Endothelial cell of umbilical vein (primary cell): Measurements from ENCODE around the gene MTG2. TPM values are rescaled to one million over a fixed set of nuclear protein-coding genes. Genes with fewer than 3 reads are reported as not detected.

Source experiments
- BruUV-seq: library from RNA; stranded (reverse); fragments of 400-500 nt; replicated peaks from 2 replicates; lab custom pipeline; 2021; lab: Mats Ljungman, UMichigan
- CTCF ChIA-PET: fragments of 300-600, 350-600 bp; sonication (Branson Sonifier 250); formaldehyde crosslinking; loops from one replicate; lab custom pipeline; 2021; ENCODE audit warnings: antibody characterized with exemption, inconsistent platforms; lab: Charles Lee
- POLR2A ChIA-PET: fragments of 300-600, 350-600 bp; sonication (Branson Sonifier 250); formaldehyde crosslinking; loops from one replicate; lab custom pipeline; 2021; ENCODE audit warnings: antibody characterized with exemption, inconsistent platforms; lab: Charles Lee
- DNase-seq: peaks from one replicate; pipeline ENCODE4 v3.0.0-alpha.2; 2011; ENCODE audit warnings: low read depth, low spot score
- FAIRE-seq: peaks from 2 replicates; lab custom pipeline; 2011; peaks lifted over from hg19 to GRCh38; lab: Jason Lieb, UNC
- H2AFZ ChIP-seq: 2 replicates; pipeline ENCODE4 v1.6.0; 2012; ENCODE audit warnings: low read depth, low read length, control low read depth, inconsistent platforms
- H3K27ac ChIP-seq: 2 replicates; pipeline ENCODE4 v1.5.1; 2011; ENCODE audit warnings: low read depth, mild to moderate bottlenecking, control low read depth, low read length, moderate library complexity; ENCODE audit not compliant: insufficient read depth
- H3K27me3 ChIP-seq, 2 experiments: 2 replicates each; pipeline versions ENCODE4 v1.6.0 to v1.6.1; 2011; ENCODE audit warnings: low read length in 2 of 2, mixed read lengths in 1 of 2; ENCODE audit not compliant: control insufficient read depth in 2 of 2, insufficient read depth in 2 of 2
- H3K36me3 ChIP-seq, 2 experiments: 2 replicates in 1 of 2; 3 replicates in 1 of 2; pipeline ENCODE4 v1.5.1; 2011; ENCODE audit warnings: low read length in 2 of 2, mild to moderate bottlenecking in 1 of 2, moderate library complexity in 1 of 2; ENCODE audit not compliant: control insufficient read depth in 2 of 2, insufficient read depth in 2 of 2; ENCODE audit errors: extremely low read depth in 1 of 2
- H3K4me1 ChIP-seq: 3 replicates; pipeline ENCODE4 v1.5.1; 2011; ENCODE audit warnings: mild to moderate bottlenecking, low read length; ENCODE audit not compliant: control insufficient read depth, insufficient read depth; ENCODE audit errors: extremely low read depth
- H3K4me2 ChIP-seq: 2 replicates; pipeline ENCODE4 v1.6.1; 2011; ENCODE audit warnings: low read length, control low read depth, mixed read lengths; ENCODE audit not compliant: insufficient read depth
- H3K4me3 ChIP-seq, 3 experiments: fragments of 200-600 bp in 1 of 3; sonication (generic), shearing (Covaris generic) in 1 of 3; replicated peaks in 1 of 3; 2 replicates each; pipeline ENCODE4 v1.5.1; 2011 to 2016; ENCODE audit warnings: control low read depth in 3 of 3, low read length in 3 of 3, mild to moderate bottlenecking in 2 of 3, inconsistent platforms in 1 of 3, low read depth in 1 of 3, moderate library complexity in 1 of 3; ENCODE audit not compliant: insufficient read depth in 1 of 3
- H3K79me2 ChIP-seq: 2 replicates; pipeline ENCODE4 v1.6.0; 2012; ENCODE audit warnings: low read length, inconsistent platforms; ENCODE audit not compliant: control insufficient read depth, insufficient read depth
- H3K9ac ChIP-seq: replicated peaks from 2 replicates; pipeline ENCODE3; 2011; ENCODE audit warnings: low read length, control low read depth; ENCODE audit not compliant: insufficient read depth; ENCODE audit errors: extremely low read depth
- H3K9me1 ChIP-seq: replicated peaks from 3 replicates; pipeline ENCODE4 v1.6.0; 2011; ENCODE audit warnings: mild to moderate bottlenecking, low read length; ENCODE audit not compliant: control insufficient read depth, insufficient read depth; ENCODE audit errors: extremely low read depth
- H3K9me3 ChIP-seq: replicated peaks from 2 replicates; pipeline ENCODE4 v1.5.1; 2012; ENCODE audit warnings: low read length, inconsistent platforms; ENCODE audit not compliant: control insufficient read depth, insufficient read depth
- H4K20me1 ChIP-seq: replicated peaks from 2 replicates; pipeline ENCODE3; 2011; ENCODE audit warnings: mild to moderate bottlenecking, low read length; ENCODE audit not compliant: control insufficient read depth, insufficient read depth; ENCODE audit errors: extremely low read depth
- EZH2 ChIP-seq: IDR thresholded peaks from 2 replicates; pipeline ENCODE4 v1.6.1; 2012; ENCODE audit warnings: borderline replicate concordance, low read depth, mild to moderate bottlenecking, moderate library complexity, low read length, inconsistent platforms; ENCODE audit not compliant: severe bottlenecking
- FOS ChIP-seq: IDR thresholded peaks from 2 replicates; pipeline ENCODE4 v1.6.1; 2011; ENCODE audit warnings: mild to moderate bottlenecking, low read length, moderate library complexity, borderline replicate concordance; ENCODE audit not compliant: insufficient read depth
- GATA2 ChIP-seq: IDR thresholded peaks from 2 replicates; pipeline ENCODE4 v1.7.0; 2011; ENCODE audit warnings: low read depth, mild to moderate bottlenecking, moderate library complexity, mixed read lengths, low read length; ENCODE audit not compliant: insufficient read length, insufficient read depth
- JUN ChIP-seq: IDR thresholded peaks from 2 replicates; pipeline ENCODE4 v1.6.1; 2011; ENCODE audit warnings: borderline replicate concordance, low read depth; ENCODE audit not compliant: insufficient read length, insufficient read depth
- MYC ChIP-seq: IDR thresholded peaks from one replicate; pipeline ENCODE4 v1.6.1; 2011; ENCODE audit warnings: mild to moderate bottlenecking, low read depth, low read length
- POLR2A ChIP-seq: IDR thresholded peaks from 2 replicates; pipeline ENCODE4 v1.6.1; 2012; ENCODE audit warnings: low read depth, mild to moderate bottlenecking, control low read depth, low read length
- POLR2AphosphoS5 ChIP-seq: IDR thresholded peaks from 2 replicates; pipeline ENCODE4 v1.6.1; 2012; ENCODE audit warnings: low read depth, mild to moderate bottlenecking, control low read depth, low read length, moderate library complexity; ENCODE audit not compliant: insufficient read depth
- dilution Hi-C: fragments of 300-500 bp; cut with MboI; formaldehyde crosslinking; loops from one replicate; pipeline ENCODE4 v1.15.0; 2019; ENCODE audit warnings: low sequenced_read_pairs; ENCODE audit not compliant: extremely low pct_ligation_motif_present
- intact Hi-C: fragments of 100-400 bp; cut with micrococcal nuclease; formaldehyde crosslinking; loops from one replicate; pipeline ENCODE4 v1.10.0; 2022
- polyA plus RNA-seq, 4 experiments: library from polyadenylated mRNA; depleted of rRNA in 3 of 4; stranded (reverse) in 3 of 4; unstranded in 1 of 4; fragments of >200 nt; gene quantifications; 2 replicates each; pipeline versions ENCODE4 v1.2.1 to v1.2.3, GENCODE V29; 2011 to 2012; ENCODE audit warnings: missing spikeins in 1 of 4
- total RNA-seq: library from RNA; stranded (reverse); gene quantifications from 2 replicates; pipeline ENCODE4 v1.2.3, GENCODE V29; 2021
- TF ChIP-seq, protein P1 (sequence below): IDR thresholded peaks from 2 replicates; pipeline ENCODE4 v1.6.1; 2011; ENCODE audit not compliant: insufficient read depth, insufficient read length
- TF ChIP-seq, protein P2 (sequence below), 2 donors: IDR thresholded peaks; 1 replicate in 1 of 2; 2 replicates in 1 of 2; pipeline ENCODE4 v1.5.1; 2011; ENCODE audit warnings: low read length in 2 of 2, mild to moderate bottlenecking in 2 of 2, moderate library complexity in 2 of 2, control low read depth in 1 of 2, inconsistent platforms in 1 of 2, low read depth in 1 of 2; ENCODE audit not compliant: insufficient read depth in 1 of 2; ENCODE audit errors: extremely low read depth in 1 of 2

The MTG2 gene
- total and polyA plus RNA-seq, 2 donors (not counting 3 experiments of a cell fraction or from before 2014, with no cell fraction given), result 19.9 to 31.6 TPM

DNA sequence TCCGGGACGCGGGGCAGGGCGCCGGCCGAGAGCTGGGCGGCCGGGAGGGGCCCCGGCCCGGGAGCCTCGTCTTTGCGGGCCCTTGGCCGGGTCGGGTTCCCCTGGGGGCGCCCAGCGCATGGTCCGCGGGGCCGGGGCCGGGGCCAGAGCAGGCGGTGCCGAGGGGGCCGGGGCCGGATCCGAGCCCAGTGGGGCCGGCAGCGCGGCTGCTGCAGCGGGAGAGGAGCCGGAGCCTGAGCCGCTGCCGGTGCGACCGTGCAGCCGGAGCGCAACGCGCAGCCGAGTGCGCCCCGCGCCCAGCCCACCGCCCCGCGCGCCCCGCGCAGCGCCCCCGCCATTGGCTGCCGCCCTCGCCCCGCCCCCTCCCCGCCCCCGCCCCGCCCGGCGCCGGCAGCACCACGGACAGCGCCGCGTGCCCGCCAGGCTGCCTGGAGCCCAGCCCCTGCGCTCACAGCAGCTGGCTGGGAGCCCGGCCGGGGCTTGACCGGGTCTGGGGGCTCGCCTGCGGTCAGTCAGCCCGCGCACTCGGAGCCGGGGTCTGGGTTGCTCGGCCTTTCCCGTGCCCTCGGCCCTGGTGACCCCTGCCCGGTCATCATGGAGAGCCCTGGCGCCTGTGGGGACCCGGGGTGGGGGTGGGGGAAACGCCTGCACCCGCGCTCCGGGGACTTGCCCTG is 37.3 kb downstream of the MTG2 start, which contains the start of gene HRH3:
HRH3 (minus strand) TSS at position 287 of the 674 bp plus-strand sequence. CDS start 308 bp downstream, outside the sequence.
- Histone ChIP-seq H4K20me1 (no peaks in the 10 kb centered on the region), H3K4me2 (no peak within 1 kb of the TSS), H3K4me1 (peaks cover 3% of the 10 kb centered on the region), H3K27me3 (peaks cover 34 to 35% of the 10 kb centered on the region in 2 experiments), H3K9ac (no peak within 1 kb of the TSS), H3K27ac (no peak within 1 kb of the TSS), H3K36me3 (no peaks in the 10 kb centered on the region), H3K4me3 (peak within 1 kb of the TSS in 1 of 3 experiments; percentile 6), H2AFZ (no peak within 1 kb of the TSS), H3K9me3 (no peaks in the 10 kb centered on the region), H3K9me1 (no peaks in the 10 kb centered on the region), H3K79me2 (no peaks in the 10 kb centered on the region)
- DNase-seq (no peak), FAIRE-seq (peak; percentile 37)
- POLR2A ChIA-PET, result no interaction called here
- intact Hi-C loops, result loop anchor here (1.0 kb wide), 1 partner anchor 17 kb away; no protein-coding TSS in a partner anchor
- no TSS peak for BruUV-seq
- TF ChIP-seq, protein P1, sequence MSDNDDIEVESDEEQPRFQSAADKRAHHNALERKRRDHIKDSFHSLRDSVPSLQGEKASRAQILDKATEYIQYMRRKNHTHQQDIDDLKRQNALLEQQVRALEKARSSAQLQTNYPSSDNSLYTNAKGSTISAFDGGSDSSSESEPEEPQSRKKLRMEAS, result no peak
- TF ChIP-seq MYC, result no peak
- TF ChIP-seq, protein P2, sequence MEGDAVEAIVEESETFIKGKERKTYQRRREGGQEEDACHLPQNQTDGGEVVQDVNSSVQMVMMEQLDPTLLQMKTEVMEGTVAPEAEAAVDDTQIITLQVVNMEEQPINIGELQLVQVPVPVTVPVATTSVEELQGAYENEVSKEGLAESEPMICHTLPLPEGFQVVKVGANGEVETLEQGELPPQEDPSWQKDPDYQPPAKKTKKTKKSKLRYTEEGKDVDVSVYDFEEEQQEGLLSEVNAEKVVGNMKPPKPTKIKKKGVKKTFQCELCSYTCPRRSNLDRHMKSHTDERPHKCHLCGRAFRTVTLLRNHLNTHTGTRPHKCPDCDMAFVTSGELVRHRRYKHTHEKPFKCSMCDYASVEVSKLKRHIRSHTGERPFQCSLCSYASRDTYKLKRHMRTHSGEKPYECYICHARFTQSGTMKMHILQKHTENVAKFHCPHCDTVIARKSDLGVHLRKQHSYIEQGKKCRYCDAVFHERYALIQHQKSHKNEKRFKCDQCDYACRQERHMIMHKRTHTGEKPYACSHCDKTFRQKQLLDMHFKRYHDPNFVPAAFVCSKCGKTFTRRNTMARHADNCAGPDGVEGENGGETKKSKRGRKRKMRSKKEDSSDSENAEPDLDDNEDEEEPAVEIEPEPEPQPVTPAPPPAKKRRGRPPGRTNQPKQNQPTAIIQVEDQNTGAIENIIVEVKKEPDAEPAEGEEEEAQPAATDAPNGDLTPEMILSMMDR (IDR thresholded peaks at IDR 0.05; ENCODE audit: extremely low read depth in 1 of 2, insufficient read depth in 1 of 2, low read depth in 1 of 2, low read length in 2 of 2), result no peak
- no peak for TF ChIP-seq POLR2A
- no peak for TF ChIP-seq JUN
- no peak for TF ChIP-seq EZH2
- TF ChIP-seq GATA2, result no peak
- no peak for TF ChIP-seq FOS
- TF ChIP-seq POLR2AphosphoS5, result no peak
- dilution Hi-C loops, result no loop called here
- CTCF ChIA-PET, result no interaction called here
